GM21423 (cell line): ENCODE measurements around the gene AGPAT2.

Experiments used
- ATAC-seq: cut with Tn5 transposase; IDR thresholded peaks from one replicate; pipeline ENCODE4 v1.9.1; 2021; ENCODE audit warnings: mild to moderate bottlenecking, moderate library complexity; ENCODE audit not compliant: unreplicated experiment

AGPAT2 gene

DNA sequence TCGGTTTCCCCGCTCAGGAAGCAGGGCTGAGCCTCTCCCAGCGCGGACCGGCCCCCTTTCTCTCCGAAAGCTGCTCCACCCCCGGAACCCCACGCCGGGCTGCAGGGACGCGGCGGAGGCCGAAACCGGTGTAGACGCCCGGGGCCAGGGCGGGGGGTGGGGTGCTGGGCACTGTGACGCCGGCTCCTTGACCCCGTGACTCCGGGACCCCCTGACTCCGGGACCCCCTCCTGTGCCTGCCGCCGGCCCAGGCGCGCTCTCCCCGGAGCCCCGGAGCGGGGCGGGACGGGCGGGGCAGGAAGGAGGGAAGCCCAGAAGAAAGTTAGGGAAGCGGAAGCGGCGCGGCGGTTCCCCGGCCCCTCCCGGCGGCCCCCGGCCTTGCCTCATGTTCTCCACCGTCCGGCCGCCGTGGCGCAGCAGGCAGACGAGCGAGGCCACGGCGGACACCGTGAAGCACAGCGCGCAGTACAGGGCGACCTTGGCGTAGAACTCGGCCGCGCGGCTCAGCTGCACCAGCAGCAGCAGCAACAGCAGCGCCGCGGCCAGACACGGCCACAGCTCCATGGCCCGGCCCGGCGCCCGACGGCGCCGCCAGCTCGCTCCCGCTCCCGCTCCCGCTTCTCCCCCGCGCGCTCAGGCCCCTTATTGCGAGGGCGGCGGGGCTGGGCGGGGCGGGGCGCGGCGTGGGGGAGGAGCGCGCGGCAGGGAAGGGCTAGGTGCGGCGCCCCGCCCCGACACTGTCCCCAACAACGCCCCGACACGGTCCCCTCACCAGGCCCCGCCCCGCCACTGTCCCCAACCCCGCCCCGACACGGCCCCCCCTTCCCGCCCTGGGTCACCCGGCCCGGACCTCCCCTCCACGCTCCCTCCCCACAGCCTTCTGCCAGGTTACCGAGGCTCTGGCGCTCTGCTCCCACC lies at the start of gene AGPAT2:
AGPAT2 (minus strand) TSS at position 664 of the 918 bp plus-strand sequence; CDS start at position 564, 100 bp downstream.
- ATAC-seq: peak; percentile 56

GRCh38 chr9:136735812-136736480 lies 48.7 kb upstream of the AGPAT2 start:
- no peak for ATAC-seq

- no peak for ATAC-seq
Measured at GRCh38 chr9:136734837-136735496, 47.7 kb upstream of the AGPAT2 start.

GRCh38 chr9:136733611-136734010 lies 46.4 kb upstream of the AGPAT2 start:
- no peak for ATAC-seq

DNA sequence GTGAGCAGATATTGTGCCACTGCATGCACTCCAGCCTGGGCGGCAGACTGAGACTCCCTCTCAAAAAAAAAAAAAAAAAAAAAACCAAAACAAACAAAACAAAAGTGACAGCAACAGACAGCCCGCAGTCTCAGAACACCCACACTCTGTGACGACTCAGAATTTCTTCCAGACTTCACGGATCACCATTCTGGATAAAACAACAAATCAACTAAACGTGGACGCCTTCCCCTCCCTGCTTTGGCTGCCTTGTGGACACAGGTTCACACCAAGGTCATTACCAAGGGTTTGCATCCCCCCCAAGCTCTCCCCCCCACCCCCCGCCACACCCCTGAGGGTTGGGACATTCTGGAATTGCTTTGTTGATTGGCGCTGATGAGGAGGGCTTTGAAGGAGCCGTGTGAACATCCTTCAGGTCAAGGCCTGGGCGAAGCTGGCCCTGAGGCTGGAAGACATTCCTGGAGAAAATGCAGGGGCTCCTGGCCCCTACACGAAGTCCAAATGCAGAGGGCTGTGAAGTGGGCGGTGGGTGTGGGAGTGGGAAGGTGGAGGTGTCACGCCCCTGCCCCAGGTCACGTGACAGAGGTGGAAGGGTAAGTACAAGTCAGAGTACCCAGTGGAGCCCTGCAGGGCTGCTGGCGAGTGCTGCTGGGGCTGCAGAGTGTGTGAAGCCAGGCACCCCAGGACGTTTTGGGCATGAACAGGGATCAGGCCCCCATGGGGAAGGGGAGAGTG lies 45.4 kb upstream of the AGPAT2 start:
- ATAC-seq: no peak

DNA sequence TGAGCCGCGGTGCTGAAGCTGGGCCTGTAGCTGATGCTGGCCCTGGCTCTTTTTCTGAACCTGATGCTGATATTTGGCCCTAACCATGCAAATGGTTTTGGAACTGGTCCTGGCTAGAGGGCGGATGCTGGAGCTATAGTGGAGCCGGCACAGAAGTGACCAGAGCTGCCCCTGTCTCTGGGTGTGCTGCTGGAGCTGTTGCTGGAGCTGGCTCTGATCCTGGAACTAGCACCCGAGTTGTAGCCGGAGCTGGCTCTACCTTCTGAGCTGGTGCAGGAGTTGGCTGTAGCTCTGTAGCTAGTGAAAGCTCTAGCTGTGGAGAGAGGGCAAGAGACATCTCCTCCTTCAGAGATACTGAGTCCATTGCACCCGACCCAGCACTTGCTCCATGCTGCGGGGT lies 42.7 kb upstream of the AGPAT2 start:
- no peak for ATAC-seq

DNA sequence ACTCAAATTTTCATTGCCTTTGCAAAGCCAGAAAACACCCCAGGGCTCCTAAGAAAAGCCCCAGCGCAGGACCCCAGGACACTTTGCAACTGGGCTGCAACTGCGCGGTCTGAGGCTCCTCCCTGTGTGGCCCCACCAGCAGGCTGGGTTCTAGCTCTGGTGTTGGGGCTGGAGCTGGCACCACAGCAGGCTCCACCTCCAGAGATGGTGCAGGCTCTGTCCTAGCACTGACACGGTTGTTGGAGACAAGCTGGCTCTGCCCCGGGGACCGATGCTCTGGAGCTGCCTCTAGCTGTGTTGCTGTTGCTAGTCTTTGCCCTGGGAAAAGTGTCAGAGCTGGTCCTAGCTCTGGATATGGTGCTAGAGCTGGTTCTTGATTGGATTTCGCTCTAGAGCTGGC lies 41.9 kb upstream of the AGPAT2 start:
- no peak for ATAC-seq

- ATAC-seq: peak; percentile 30
Measured at GRCh38 chr9:136728548-136729123, 41.4 kb upstream of the AGPAT2 start.

DNA sequence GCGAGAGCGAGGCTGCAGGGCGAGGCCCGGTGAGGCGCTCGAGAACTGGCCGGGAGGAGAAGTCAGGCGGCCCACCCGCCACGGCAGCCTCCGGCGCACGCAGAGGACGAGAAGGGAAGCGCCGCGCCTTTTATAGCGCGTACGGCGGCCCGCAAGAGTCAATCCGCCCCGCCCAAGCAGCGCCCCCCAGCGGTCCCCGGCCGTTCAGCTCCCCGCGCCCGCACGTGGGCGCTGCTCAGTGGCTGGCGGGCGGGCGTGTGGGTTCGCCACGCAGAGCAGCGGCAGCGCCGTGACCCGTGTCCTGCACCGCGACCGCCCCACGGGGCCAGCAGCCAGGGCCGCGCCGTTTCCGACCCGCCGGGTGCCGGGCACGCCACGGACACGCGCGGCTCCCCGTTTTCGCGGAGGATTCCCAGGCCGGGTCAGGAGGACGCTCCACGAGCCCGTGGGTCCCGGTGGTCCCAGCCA lies 40.9 kb upstream of the AGPAT2 start:
- peak; percentile 61 for ATAC-seq

GRCh38 chr9:136726631-136727191 lies 39.5 kb upstream of the AGPAT2 start:
- ATAC-seq: no peak

DNA sequence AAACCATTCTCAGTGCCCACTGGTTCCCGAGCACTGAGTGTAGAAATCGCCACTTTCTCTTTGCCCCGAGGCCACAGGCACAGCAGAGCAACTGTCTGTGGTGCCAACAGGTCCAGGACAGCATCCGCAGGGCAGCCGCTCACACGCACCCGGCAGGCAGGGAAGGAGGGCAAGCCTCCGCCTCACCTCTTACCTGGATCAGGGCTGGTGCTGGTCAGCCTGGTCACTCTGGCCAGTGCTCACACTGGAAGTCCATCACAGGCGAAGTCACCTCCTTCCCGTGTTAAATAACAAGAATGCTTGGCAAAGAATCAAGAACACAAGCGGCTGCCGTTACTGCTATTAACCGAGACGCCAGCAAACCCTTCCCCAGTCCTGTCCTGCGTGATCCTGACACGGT lies 38.9 kb upstream of the AGPAT2 start:
- no peak for ATAC-seq

DNA sequence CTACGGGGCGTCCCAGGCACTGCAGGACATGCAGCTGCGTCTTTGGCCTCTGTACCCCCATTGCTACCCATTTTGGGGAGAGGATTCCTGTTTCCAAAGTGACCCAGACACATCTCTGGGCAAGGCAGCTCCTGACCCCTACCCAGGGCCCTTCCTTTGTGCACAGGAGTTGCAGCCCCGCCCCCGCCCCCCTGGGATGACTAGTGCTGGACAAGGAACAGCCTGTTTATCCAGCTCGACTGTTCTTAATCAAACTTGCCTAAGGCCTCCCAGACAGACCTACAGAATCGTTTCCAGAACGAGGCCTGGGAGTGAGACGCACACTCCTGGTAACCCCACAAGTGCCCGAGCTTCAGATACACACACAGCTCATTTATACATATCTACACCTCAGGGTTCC lies 38.4 kb upstream of the AGPAT2 start:
- ATAC-seq: no peak

- no peak for ATAC-seq
Measured at GRCh38 chr9:136724772-136725171, 37.5 kb upstream of the AGPAT2 start.

GRCh38 chr9:136723989-136724388 lies 36.7 kb upstream of the AGPAT2 start:
- no peak for ATAC-seq

GRCh38 chr9:136723362-136723976 lies 36.2 kb upstream of the AGPAT2 start:
- no peak for ATAC-seq

DNA sequence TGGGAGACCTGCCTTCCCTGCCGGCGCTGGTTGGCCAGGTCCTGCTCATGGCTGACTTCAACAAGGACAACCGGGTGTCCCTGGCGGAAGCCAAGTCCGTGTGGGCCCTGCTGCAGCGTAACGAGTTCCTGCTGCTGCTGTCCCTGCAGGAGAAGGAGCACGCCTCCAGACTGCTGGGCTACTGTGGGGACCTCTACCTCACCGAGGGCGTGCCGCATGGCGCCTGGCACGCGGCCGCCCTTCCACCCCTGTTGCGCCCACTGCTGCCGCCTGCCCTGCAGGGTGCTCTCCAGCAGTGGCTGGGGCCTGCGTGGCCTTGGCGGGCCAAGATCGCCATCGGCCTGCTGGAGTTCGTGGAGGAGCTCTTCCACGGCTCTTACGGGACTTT lies 35.7 kb upstream of the AGPAT2 start:
- ATAC-seq: no peak

DNA sequence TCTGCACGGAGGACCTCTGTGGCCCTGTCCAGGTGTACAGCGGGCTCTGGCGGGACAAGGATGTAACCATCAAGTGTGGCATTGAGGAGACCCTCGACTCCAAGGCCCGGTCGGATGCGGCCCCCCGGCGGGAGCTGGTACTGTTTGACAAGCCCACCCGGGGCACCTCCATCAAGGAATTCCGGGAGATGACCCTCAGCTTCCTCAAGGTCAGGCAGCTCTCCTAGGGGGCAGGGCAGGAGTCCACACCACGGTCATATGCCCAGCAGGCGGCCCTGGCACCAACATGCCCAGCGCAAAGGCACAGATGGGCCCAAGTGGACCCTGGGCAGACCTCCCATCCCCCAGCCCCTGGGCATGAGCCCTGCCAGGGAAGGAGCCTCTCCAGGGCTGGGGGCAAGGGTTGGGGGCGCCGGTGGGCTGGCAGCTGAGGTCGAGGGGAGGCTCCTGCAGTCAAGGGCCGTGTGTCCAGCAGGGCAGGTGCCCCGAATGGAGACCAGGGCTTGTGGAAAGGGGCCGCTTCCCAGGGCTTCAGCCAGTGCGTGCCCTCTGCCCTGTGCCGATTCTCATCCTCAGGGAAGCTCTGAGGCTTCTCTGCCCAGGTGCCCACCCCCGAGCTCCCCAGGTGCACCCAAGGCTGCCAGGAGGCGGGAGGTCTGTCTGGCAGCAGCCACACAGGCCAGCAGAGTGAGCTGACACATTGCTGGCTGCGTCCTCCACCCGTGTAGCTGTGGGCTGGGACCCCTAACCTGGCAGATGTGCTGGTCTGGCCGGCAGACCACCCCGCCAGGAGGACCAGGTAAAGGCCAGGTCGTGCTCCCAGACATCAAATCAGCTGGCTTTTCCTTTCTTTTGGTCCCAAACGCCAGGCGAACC lies 35.1 kb upstream of the AGPAT2 start:
- no peak for ATAC-seq

GRCh38 chr9:136721339-136722092 lies 34.3 kb upstream of the AGPAT2 start:
- ATAC-seq: no peak
